ENCODE results near the gene CHCHD3.

DNA sequence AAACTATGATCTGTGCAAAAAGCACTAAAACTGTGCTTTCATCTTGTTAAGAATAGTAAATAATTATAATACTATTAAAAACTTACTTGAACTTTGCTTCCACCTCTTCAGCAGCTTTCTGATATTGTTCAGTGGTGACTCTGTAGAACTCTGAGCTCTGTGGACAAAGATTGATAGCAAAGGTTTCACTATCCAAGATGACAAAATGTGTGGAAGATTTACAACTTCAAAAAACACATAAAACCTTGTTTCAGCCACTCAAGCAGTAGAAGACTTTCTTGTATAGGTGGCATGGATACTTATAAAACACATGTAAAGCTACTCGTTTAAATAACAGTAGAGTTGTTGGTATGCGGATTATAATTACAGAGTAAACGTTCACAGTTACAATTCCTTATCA is 243.6 kb downstream of the CHCHD3 start:
- TF ChIP-seq, protein P1, sequence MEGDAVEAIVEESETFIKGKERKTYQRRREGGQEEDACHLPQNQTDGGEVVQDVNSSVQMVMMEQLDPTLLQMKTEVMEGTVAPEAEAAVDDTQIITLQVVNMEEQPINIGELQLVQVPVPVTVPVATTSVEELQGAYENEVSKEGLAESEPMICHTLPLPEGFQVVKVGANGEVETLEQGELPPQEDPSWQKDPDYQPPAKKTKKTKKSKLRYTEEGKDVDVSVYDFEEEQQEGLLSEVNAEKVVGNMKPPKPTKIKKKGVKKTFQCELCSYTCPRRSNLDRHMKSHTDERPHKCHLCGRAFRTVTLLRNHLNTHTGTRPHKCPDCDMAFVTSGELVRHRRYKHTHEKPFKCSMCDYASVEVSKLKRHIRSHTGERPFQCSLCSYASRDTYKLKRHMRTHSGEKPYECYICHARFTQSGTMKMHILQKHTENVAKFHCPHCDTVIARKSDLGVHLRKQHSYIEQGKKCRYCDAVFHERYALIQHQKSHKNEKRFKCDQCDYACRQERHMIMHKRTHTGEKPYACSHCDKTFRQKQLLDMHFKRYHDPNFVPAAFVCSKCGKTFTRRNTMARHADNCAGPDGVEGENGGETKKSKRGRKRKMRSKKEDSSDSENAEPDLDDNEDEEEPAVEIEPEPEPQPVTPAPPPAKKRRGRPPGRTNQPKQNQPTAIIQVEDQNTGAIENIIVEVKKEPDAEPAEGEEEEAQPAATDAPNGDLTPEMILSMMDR (IDR thresholded peaks at IDR 0.05): no peak
- no peak for TF ChIP-seq POLR2A (IDR thresholded peaks at IDR 0.05)

Measured in lower leg skin (tissue), 3 donors.